Fibroblast of lung (primary cell): Measurements from ENCODE around the gene SEC16A. TPM values are rescaled to one million over a fixed set of nuclear protein-coding genes. Genes with fewer than 3 reads are reported as not detected.

Experiments used
- DNase-seq, 2 donors: peaks; one replicate each; pipeline versions ENCODE4 v3.0.0 to v3.0.0-alpha.2; 2010; ENCODE audit warnings: low read depth in 2 of 2
- H2AFZ ChIP-seq: 2 replicates; pipeline ENCODE4 v1.5.1; 2012; ENCODE audit warnings: low read length, control low read depth, inconsistent platforms
- H3K27ac ChIP-seq: 2 replicates; pipeline ENCODE4 v1.5.1; 2011; ENCODE audit warnings: low read length, control low read depth; ENCODE audit not compliant: insufficient read depth
- H3K27me3 ChIP-seq: 2 replicates; pipeline ENCODE4 v1.5.1; 2011; ENCODE audit warnings: mild to moderate bottlenecking, low read length; ENCODE audit not compliant: control insufficient read depth, insufficient read depth
- H3K36me3 ChIP-seq: 2 replicates; pipeline ENCODE4 v1.5.1; 2011; ENCODE audit warnings: low read length; ENCODE audit not compliant: control insufficient read depth, insufficient read depth
- H3K4me1 ChIP-seq: 2 replicates; pipeline ENCODE4 v1.5.1; 2011; ENCODE audit warnings: low read length; ENCODE audit not compliant: control insufficient read depth, insufficient read depth; ENCODE audit errors: extremely low read depth
- H3K4me2 ChIP-seq: 2 replicates; pipeline ENCODE4 v1.5.1; 2011; ENCODE audit warnings: low read length, control low read depth; ENCODE audit not compliant: insufficient read depth; ENCODE audit errors: extremely low read depth
- H3K4me3 ChIP-seq, 4 experiments: fragments of 200-600 bp in 1 of 4; sonication (generic) in 1 of 4; replicated peaks in 1 of 4; 2 replicates each; pipeline ENCODE4 v1.5.1; 2011 to 2016; ENCODE audit warnings: low read length in 4 of 4, low read depth in 3 of 4, mild to moderate bottlenecking in 3 of 4, control low read depth in 2 of 4, inconsistent platforms in 1 of 4, mixed read lengths in 1 of 4; ENCODE audit not compliant: insufficient read depth in 1 of 4; ENCODE audit errors: control extremely low read depth in 1 of 4
- H3K79me2 ChIP-seq: 2 replicates; pipeline ENCODE4 v1.5.1; 2012; ENCODE audit warnings: mild to moderate bottlenecking, low read length, inconsistent platforms; ENCODE audit not compliant: control insufficient read depth, insufficient read depth
- H3K9ac ChIP-seq: 2 replicates; pipeline ENCODE4 v1.5.1; 2011; ENCODE audit warnings: mild to moderate bottlenecking, low read length, control low read depth; ENCODE audit not compliant: insufficient read depth
- H3K9me3 ChIP-seq: 2 replicates; pipeline ENCODE4 v1.5.1; 2012; ENCODE audit warnings: low read depth, low read length; ENCODE audit not compliant: control insufficient read depth, insufficient read depth
- H4K20me1 ChIP-seq: 2 replicates; pipeline ENCODE4 v1.5.1; 2011; ENCODE audit warnings: low read length; ENCODE audit not compliant: control insufficient read depth, insufficient read depth; ENCODE audit errors: extremely low read depth
- CTCF ChIP-seq, 2 donors: IDR thresholded peaks in 1 of 2; conservative IDR thresholded peaks in 1 of 2; 1 replicate in 1 of 2; 2 replicates in 1 of 2; pipeline ENCODE4 v1.5.1; 2011 to 2012; ENCODE audit warnings: low read length in 2 of 2, control low read depth in 1 of 2, inconsistent platforms in 1 of 2, low read depth in 1 of 2, mild to moderate bottlenecking in 1 of 2
- EZH2 ChIP-seq: IDR thresholded peaks from 2 replicates; pipeline ENCODE4 v1.5.1; 2012; ENCODE audit warnings: low read length, control low read depth, mild to moderate bottlenecking; ENCODE audit errors: missing control alignments
- polyA plus RNA-seq, 2 donors: library from polyadenylated mRNA; depleted of rRNA in 1 of 2; stranded (reverse) in 1 of 2; unstranded in 1 of 2; fragments of >200 nt; gene quantifications; 2 replicates each; pipeline ENCODE4 v1.2.1, GENCODE V29; 2011 to 2012; ENCODE audit warnings: missing spikeins in 1 of 2
- total RNA-seq: library from RNA; depleted of rRNA; stranded (reverse); fragments of >200 nt; gene quantifications from 2 replicates; pipeline ENCODE4 v1.2.1, GENCODE V29; 2014

SEC16A gene
- total and polyA plus RNA-seq, 2 donors (not counting 1 experiment from before 2014, with no cell fraction given), result 17.8 to 23.9 TPM

- Histone ChIP-seq H3K4me1 (no peaks in the 10 kb centered on the region), H3K4me2 (no peak overlapping the region), H3K79me2 (no peaks in the 10 kb centered on the region), H3K9me3 (no peaks in the 10 kb centered on the region), H3K36me3 (peaks cover 49% of the 10 kb centered on the region), H4K20me1 (no peaks in the 10 kb centered on the region), H3K4me3 (no peak overlapping the region), H3K9ac (no peak overlapping the region), H3K27me3 (no peaks in the 10 kb centered on the region), H2AFZ (no peak overlapping the region), H3K27ac (no peak overlapping the region)
- TF ChIP-seq CTCF (conservative IDR thresholded peaks at IDR 0.05 in 1 of 2, IDR thresholded peaks at IDR 0.05 in 1 of 2; ENCODE audit: low read depth in 1 of 2, low read length in 2 of 2) (no peak), EZH2 (no peak)
- DNase-seq, result no peak
Measured at GRCh38 chr9:136455043-136456002, 27.5 kb downstream of the SEC16A start.

- H3K79me2 ChIP-seq, result no peaks in the 10 kb centered on the region
- H3K4me1 ChIP-seq, result no peaks in the 10 kb centered on the region
- H3K9me3 ChIP-seq, result no peaks in the 10 kb centered on the region
- no peak overlapping the region for H3K4me2 ChIP-seq
- H3K27ac ChIP-seq, result no peak overlapping the region
- no peak overlapping the region for H2AFZ ChIP-seq
- no peaks in the 10 kb centered on the region for H4K20me1 ChIP-seq
- no peaks in the 10 kb centered on the region for H3K27me3 ChIP-seq
- peaks cover 42% of the 10 kb centered on the region for H3K36me3 ChIP-seq
- no peak overlapping the region for H3K9ac ChIP-seq
- no peak for TF ChIP-seq EZH2
- TF ChIP-seq CTCF (conservative IDR thresholded peaks at IDR 0.05 in 1 of 2, IDR thresholded peaks at IDR 0.05 in 1 of 2; ENCODE audit: low read depth in 1 of 2, low read length in 2 of 2), result no peak
- no peak overlapping the region for H3K4me3 ChIP-seq
- no peak for DNase-seq
Measured at GRCh38 chr9:136454026-136454796, 28.6 kb downstream of the SEC16A start.

- Histone ChIP-seq H2AFZ (no peak overlapping the region), H3K27me3 (no peaks in the 10 kb centered on the region), H4K20me1 (no peaks in the 10 kb centered on the region), H3K9me3 (no peaks in the 10 kb centered on the region), H3K27ac (no peak overlapping the region), H3K4me2 (no peak overlapping the region), H3K79me2 (no peaks in the 10 kb centered on the region), H3K4me3 (no peak overlapping the region), H3K4me1 (no peaks in the 10 kb centered on the region), H3K36me3 (peaks cover 40% of the 10 kb centered on the region), H3K9ac (no peak overlapping the region)
- TF ChIP-seq CTCF (conservative IDR thresholded peaks at IDR 0.05 in 1 of 2, IDR thresholded peaks at IDR 0.05 in 1 of 2; ENCODE audit: low read depth in 1 of 2, low read length in 2 of 2) (no peak), EZH2 (no peak)
- DNase-seq, result no peak
Measured at GRCh38 chr9:136453326-136453725, 29.5 kb downstream of the SEC16A start.
